Stimulated activated CD8-positive, alpha-beta memory T cell treated with anti-CD3 and anti-CD28 coated beads, Interleukin-7, amount 100 ng/mL, for 48 hours (primary cell): ENCODE results near the gene STOM.

ENCODE experiments used
- DNase-seq, 2 donors: peaks; one replicate each; pipeline ENCODE4 v3.0.0-alpha.2; 2020; ENCODE audit warnings: low read depth in 1 of 2; ENCODE audit errors: extremely low read depth in 1 of 2

Gene STOM

GRCh38 chr9:121289026-121289771 lies 80.9 kb downstream of the STOM start:
- no peak for DNase-seq
